HCT116 (cell line): ENCODE data around the gene SAMD1. TPM values are rescaled to one million over a fixed set of nuclear protein-coding genes. Genes with fewer than 3 reads are reported as not detected.

Source experiments
- ATAC-seq: fragments of 200-7000 bp; cut with Tn5 transposase; 2 replicates; pipeline ENCODE4 v1.9.1; 2020; ENCODE audit warnings: mild to moderate bottlenecking, moderate library complexity
- BruUV-seq: library from RNA; stranded (reverse); fragments of 400-500 nt; replicated peaks from 2 replicates; lab custom pipeline; 2021; lab: Mats Ljungman, UMichigan
- CTCF ChIA-PET: fragments of 300-600 bp; sonication (Branson Sonifier 250); formaldehyde crosslinking; loops from one replicate; lab custom pipeline; 2021; ENCODE audit warnings: antibody characterized with exemption; lab: Charles Lee
- POLR2A ChIA-PET: fragments of 300-600, 350-600 bp; sonication (Branson Sonifier 250); formaldehyde crosslinking; loops from one replicate; lab custom pipeline; 2021; ENCODE audit warnings: antibody characterized with exemption; lab: Charles Lee
- RAD21 ChIA-PET, 2 experiments: fragments of 300-600 bp; sonication (Branson Sonifier 250); formaldehyde crosslinking; loops; one replicate each; lab custom pipeline; 2023; ENCODE audit warnings: low total read pairs in 2 of 2; ENCODE audit not compliant: uncharacterized antibody in 2 of 2, unreplicated experiment in 2 of 2, low non-redundant PET in 1 of 2; lab: Charles Lee
- DNase-seq: peaks from one replicate; pipeline ENCODE4 v3.0.0-alpha.2; 2010; ENCODE audit warnings: low read depth, low spot score
- H2AFZ ChIP-seq: fragments of 200-600 bp; shearing (Covaris generic), sonication (generic); 2 replicates; pipeline ENCODE4 v1.6.1; 2017; ENCODE audit warnings: low read depth, mixed run types, mixed read lengths, antibody characterized with exemption, low read length; ENCODE audit not compliant: poor library complexity, severe bottlenecking
- H3K27ac ChIP-seq: 2 replicates; pipeline ENCODE4 v1.5.1; 2012; ENCODE audit warnings: low read depth, low read length
- H3K27me3 ChIP-seq: fragments of 200-600 bp; sonication (generic); 2 replicates; pipeline ENCODE4 v1.6.1; 2016; ENCODE audit warnings: mixed run types, low read length, mixed read lengths; ENCODE audit not compliant: insufficient read depth
- H3K36me3 ChIP-seq, 2 experiments: fragments of 200-500 bp in 1 of 2; fragments of 200-600 bp in 1 of 2; sonication (Bioruptor generic) in 1 of 2; sonication (generic) in 1 of 2; 2 replicates each; pipeline versions ENCODE4 v1.5.1 to v1.6.1; 2014 to 2016; ENCODE audit warnings: low read length in 2 of 2, inconsistent platforms in 1 of 2, mixed read lengths in 1 of 2, mixed run types in 1 of 2; ENCODE audit not compliant: insufficient read depth in 2 of 2, control insufficient read depth in 1 of 2
- H3K4me1 ChIP-seq, 2 experiments: fragments of 200-600 bp in 1 of 2; sonication (generic) in 1 of 2; 2 replicates each; pipeline versions ENCODE4 v1.5.1 to v1.6.1; 2012 to 2017; ENCODE audit warnings: low read length in 2 of 2, inconsistent platforms in 1 of 2, mild to moderate bottlenecking in 1 of 2, mixed read lengths in 1 of 2, mixed run types in 1 of 2, moderate library complexity in 1 of 2; ENCODE audit not compliant: insufficient read depth in 2 of 2, control insufficient read depth in 1 of 2
- H3K4me2 ChIP-seq: fragments of 200-600 bp; sonication (generic); 2 replicates; pipeline ENCODE4 v1.6.1; 2017; ENCODE audit warnings: mixed run types, low read length, mixed read lengths
- H3K4me3 ChIP-seq, 2 experiments: fragments of 200-600 bp in 1 of 2; sonication (generic) in 1 of 2; replicated peaks in 1 of 2; 2 replicates each; pipeline ENCODE4 v1.5.1; 2011 to 2016; ENCODE audit warnings: low read length in 2 of 2, control low read depth in 1 of 2, low read depth in 1 of 2, mild to moderate bottlenecking in 1 of 2, mixed read lengths in 1 of 2, mixed run types in 1 of 2
- H3K79me2 ChIP-seq: fragments of 200-600 bp; sonication (generic); 2 replicates; pipeline ENCODE4 v1.6.1; 2017; ENCODE audit warnings: mild to moderate bottlenecking, mixed run types, low read length, moderate library complexity, mixed read lengths; ENCODE audit not compliant: insufficient read depth
- H3K9ac ChIP-seq: fragments of 200-600 bp; sonication (generic); 2 replicates; pipeline ENCODE4 v1.6.1; 2016; ENCODE audit warnings: low read length, mixed read lengths
- H3K9me2 ChIP-seq: fragments of 200-600 bp; sonication (generic), shearing (Covaris generic); 2 replicates; pipeline ENCODE4 v1.6.1; 2017; ENCODE audit warnings: mixed run types, mild to moderate bottlenecking, moderate library complexity; ENCODE audit not compliant: insufficient read depth
- H3K9me3 ChIP-seq, 2 experiments: fragments of 200-500 bp in 1 of 2; fragments of 200-600 bp in 1 of 2; sonication (Bioruptor generic) in 1 of 2; sonication (generic) in 1 of 2; 2 replicates each; pipeline ENCODE4 v1.6.1; 2014 to 2017; ENCODE audit warnings: low read length in 2 of 2, mixed read lengths in 2 of 2, inconsistent platforms in 1 of 2, low read depth in 1 of 2, mild to moderate bottlenecking in 1 of 2, mixed run types in 1 of 2, moderate library complexity in 1 of 2; ENCODE audit not compliant: control insufficient read depth in 1 of 2, insufficient read depth in 1 of 2
- H4K20me1 ChIP-seq: fragments of 200-600 bp; sonication (generic), shearing (Covaris generic); 2 replicates; pipeline ENCODE4 v1.6.1; 2017; ENCODE audit warnings: mixed run types, mild to moderate bottlenecking, moderate library complexity; ENCODE audit not compliant: insufficient read depth
- ATF3 ChIP-seq: IDR thresholded peaks from 2 replicates; pipeline ENCODE4 v1.6.1; 2012
- CEBPB ChIP-seq: IDR thresholded peaks from 2 replicates; pipeline ENCODE4 v1.6.1; 2012; ENCODE audit warnings: low read depth
- CTCF ChIP-seq, 3 experiments: fragments of 200-600 bp in 1 of 3; sonication (generic) in 1 of 3; IDR thresholded peaks in 2 of 3; conservative IDR thresholded peaks in 1 of 3; 2 replicates each; pipeline ENCODE4 v1.5.1; 2012 to 2017; ENCODE audit warnings: low read depth in 2 of 3, low read length in 2 of 3, antibody characterized with exemption in 1 of 3, borderline replicate concordance in 1 of 3, control low read depth in 1 of 3, mild to moderate bottlenecking in 1 of 3, mixed read lengths in 1 of 3, mixed run types in 1 of 3, moderate library complexity in 1 of 3; ENCODE audit not compliant: insufficient read depth in 1 of 3
- EGR1 ChIP-seq: IDR thresholded peaks from 2 replicates; pipeline ENCODE4 v1.6.1; 2012; ENCODE audit warnings: low read depth
- EZH2 ChIP-seq: fragments of 200-600 bp; sonication (generic); IDR thresholded peaks from 2 replicates; pipeline ENCODE4 v1.6.1; 2017; ENCODE audit warnings: antibody characterized with exemption, mixed run types
- EZH2phosphoT487 ChIP-seq: fragments of 200-600 bp; IDR thresholded peaks from 2 replicates; pipeline ENCODE4 v1.6.1; 2018; ENCODE audit warnings: antibody characterized with exemption, borderline replicate concordance
- FOSL1 ChIP-seq: IDR thresholded peaks from 2 replicates; pipeline ENCODE4 v1.6.1; 2012; ENCODE audit warnings: low read depth
- JUND ChIP-seq: IDR thresholded peaks from 2 replicates; pipeline ENCODE4 v1.6.1; 2012
- POLR2A ChIP-seq: IDR thresholded peaks from 2 replicates; pipeline ENCODE4 v1.7.0; 2011; ENCODE audit warnings: borderline replicate concordance; ENCODE audit not compliant: insufficient read depth, insufficient read length; ENCODE audit errors: extremely low read depth
- RAD21 ChIP-seq: IDR thresholded peaks from 2 replicates; pipeline ENCODE4 v1.6.1; 2012; ENCODE audit warnings: low read depth, mild to moderate bottlenecking
- REST ChIP-seq: IDR thresholded peaks from 2 replicates; pipeline ENCODE4 v1.6.1; 2012; ENCODE audit warnings: low read depth
- SIN3A ChIP-seq: IDR thresholded peaks from 2 replicates; pipeline ENCODE4 v1.6.1; 2012; ENCODE audit warnings: low read depth
- SP1 ChIP-seq: IDR thresholded peaks from 2 replicates; pipeline ENCODE4 v1.6.1; 2012; ENCODE audit warnings: low read depth
- SRF ChIP-seq: IDR thresholded peaks from 2 replicates; pipeline ENCODE4 v1.6.1; 2012; ENCODE audit warnings: low read depth
- TCF7L2 ChIP-seq: IDR thresholded peaks from 2 replicates; pipeline ENCODE4 v1.7.0; 2011; ENCODE audit warnings: borderline replicate concordance, inconsistent platforms; ENCODE audit not compliant: insufficient read depth, insufficient read length; ENCODE audit errors: extremely low read depth
- YY1 ChIP-seq: IDR thresholded peaks from 2 replicates; pipeline ENCODE4 v1.6.1; 2011; ENCODE audit warnings: low read length, low read depth, moderate library complexity, mild to moderate bottlenecking; ENCODE audit not compliant: insufficient replicate concordance; ENCODE audit errors: extremely low read depth
- ZBTB33 ChIP-seq: IDR thresholded peaks from 2 replicates; pipeline ENCODE4 v1.6.1; 2011; ENCODE audit warnings: mild to moderate bottlenecking, low read length, moderate library complexity; ENCODE audit not compliant: insufficient replicate concordance; ENCODE audit errors: extremely low read depth
- ZFX ChIP-seq: fragments of 450-650 bp; IDR thresholded peaks from 2 replicates; pipeline ENCODE4 v1.6.1; 2017
- ZNF274 ChIP-seq: fragments of 200-500 bp; sonication (Bioruptor generic); IDR thresholded peaks from 2 replicates; pipeline ENCODE4 v1.6.1; 2014; ENCODE audit warnings: mild to moderate bottlenecking, low read depth, low read length, inconsistent platforms
- intact Hi-C: fragments of 100-400 bp; cut with micrococcal nuclease; formaldehyde crosslinking; loops from 2 replicates; pipeline ENCODE4 v1.10.0; 2022
- total RNA-seq: library from RNA; stranded (reverse); gene quantifications from one replicate; pipeline ENCODE4 v1.2.1, GENCODE V29; 2021; ENCODE audit not compliant: unreplicated experiment

Gene SAMD1
- total RNA-seq, 1 experiment from 2014 or later = 62.9 TPM

- ChIA-PET CTCF (interaction anchor here (1.4 kb wide), 1 partner anchor 51 kb away, joined by 3 read pairs; the partner anchor contains the start of gene ASF1B), POLR2A (no interaction called here), RAD21 (no interaction called here)
- no TSS peak for BruUV-seq
- TF ChIP-seq REST (no peak), ATF3 (no peak), EZH2phosphoT487 (no peak), CEBPB (no peak), EGR1 (no peak), EZH2 (no peak), ZNF274 (no peak), TCF7L2 (no peak), CTCF (IDR thresholded peaks at IDR 0.05 in 2 of 3, conservative IDR thresholded peaks at IDR 0.05 in 1 of 3; ENCODE audit: borderline replicate concordance in 1 of 3, insufficient read depth in 1 of 3, low read depth in 2 of 3, low read length in 2 of 3) (no peak), RAD21 (no peak), SIN3A (no peak), YY1 (no peak), SRF (no peak), POLR2A (no peak), FOSL1 (no peak), ZBTB33 (no peak), SP1 (no peak), ZFX (no peak), JUND (no peak)
- Histone ChIP-seq H3K4me3 (no peak within 1 kb of the TSS), H3K27me3 (no peaks in the 10 kb centered on the region), H3K27ac (no peak within 1 kb of the TSS), H4K20me1 (no peaks in the 10 kb centered on the region), H3K79me2 (no peaks in the 10 kb centered on the region), H3K9me2 (no peaks in the 10 kb centered on the region), H3K4me1 (peaks cover 5 to 18% of the 10 kb centered on the region in 2 experiments; a peak in 2 of 4 replicates), H3K4me2 (no peak within 1 kb of the TSS), H3K9me3 (no peaks in the 10 kb centered on the region), H2AFZ (no peak within 1 kb of the TSS), H3K9ac (no peak within 1 kb of the TSS), H3K36me3 (peaks cover 0 to 3% of the 10 kb centered on the region in 2 experiments; a peak in 1 of 4 replicates)
- intact Hi-C loops = no loop called here
- ATAC-seq (no peak), DNase-seq (no peak)
Measured at GRCh38 chr19:14085309-14085995, 5.1 kb downstream of the SAMD1 start, which contains the start of gene C19orf67. Gene C19orf67, minus strand, starts transcription at chr19:14085783. Its CDS starts 156 bp downstream, at chr19:14085627.
